HCT116 (cell line): ENCODE data around the gene ZBTB24. TPM values are rescaled to one million over a fixed set of nuclear protein-coding genes. Genes with fewer than 3 reads are reported as not detected.

Source experiments
- ATAC-seq: fragments of 200-7000 bp; cut with Tn5 transposase; 2 replicates; pipeline ENCODE4 v1.9.1; 2020; ENCODE audit warnings: mild to moderate bottlenecking, moderate library complexity
- BruUV-seq: library from RNA; stranded (reverse); fragments of 400-500 nt; replicated peaks from 2 replicates; lab custom pipeline; 2021; lab: Mats Ljungman, UMichigan
- CTCF ChIA-PET: fragments of 300-600 bp; sonication (Branson Sonifier 250); formaldehyde crosslinking; loops from one replicate; lab custom pipeline; 2021; ENCODE audit warnings: antibody characterized with exemption; lab: Charles Lee
- POLR2A ChIA-PET: fragments of 300-600, 350-600 bp; sonication (Branson Sonifier 250); formaldehyde crosslinking; loops from one replicate; lab custom pipeline; 2021; ENCODE audit warnings: antibody characterized with exemption; lab: Charles Lee
- RAD21 ChIA-PET, 2 experiments: fragments of 300-600 bp; sonication (Branson Sonifier 250); formaldehyde crosslinking; loops; one replicate each; lab custom pipeline; 2023; ENCODE audit warnings: low total read pairs in 2 of 2; ENCODE audit not compliant: uncharacterized antibody in 2 of 2, unreplicated experiment in 2 of 2, low non-redundant PET in 1 of 2; lab: Charles Lee
- DNase-seq: peaks from one replicate; pipeline ENCODE4 v3.0.0-alpha.2; 2010; ENCODE audit warnings: low read depth, low spot score
- H2AFZ ChIP-seq: fragments of 200-600 bp; shearing (Covaris generic), sonication (generic); 2 replicates; pipeline ENCODE4 v1.6.1; 2017; ENCODE audit warnings: low read depth, mixed run types, mixed read lengths, antibody characterized with exemption, low read length; ENCODE audit not compliant: poor library complexity, severe bottlenecking
- H3K27ac ChIP-seq: 2 replicates; pipeline ENCODE4 v1.5.1; 2012; ENCODE audit warnings: low read depth, low read length
- H3K27me3 ChIP-seq: fragments of 200-600 bp; sonication (generic); 2 replicates; pipeline ENCODE4 v1.6.1; 2016; ENCODE audit warnings: mixed run types, low read length, mixed read lengths; ENCODE audit not compliant: insufficient read depth
- H3K36me3 ChIP-seq, 2 experiments: fragments of 200-500 bp in 1 of 2; fragments of 200-600 bp in 1 of 2; sonication (Bioruptor generic) in 1 of 2; sonication (generic) in 1 of 2; 2 replicates each; pipeline versions ENCODE4 v1.5.1 to v1.6.1; 2014 to 2016; ENCODE audit warnings: low read length in 2 of 2, inconsistent platforms in 1 of 2, mixed read lengths in 1 of 2, mixed run types in 1 of 2; ENCODE audit not compliant: insufficient read depth in 2 of 2, control insufficient read depth in 1 of 2
- H3K4me1 ChIP-seq, 2 experiments: fragments of 200-600 bp in 1 of 2; sonication (generic) in 1 of 2; 2 replicates each; pipeline versions ENCODE4 v1.5.1 to v1.6.1; 2012 to 2017; ENCODE audit warnings: low read length in 2 of 2, inconsistent platforms in 1 of 2, mild to moderate bottlenecking in 1 of 2, mixed read lengths in 1 of 2, mixed run types in 1 of 2, moderate library complexity in 1 of 2; ENCODE audit not compliant: insufficient read depth in 2 of 2, control insufficient read depth in 1 of 2
- H3K4me2 ChIP-seq: fragments of 200-600 bp; sonication (generic); 2 replicates; pipeline ENCODE4 v1.6.1; 2017; ENCODE audit warnings: mixed run types, low read length, mixed read lengths
- H3K4me3 ChIP-seq, 2 experiments: fragments of 200-600 bp in 1 of 2; sonication (generic) in 1 of 2; replicated peaks in 1 of 2; 2 replicates each; pipeline ENCODE4 v1.5.1; 2011 to 2016; ENCODE audit warnings: low read length in 2 of 2, control low read depth in 1 of 2, low read depth in 1 of 2, mild to moderate bottlenecking in 1 of 2, mixed read lengths in 1 of 2, mixed run types in 1 of 2
- H3K79me2 ChIP-seq: fragments of 200-600 bp; sonication (generic); 2 replicates; pipeline ENCODE4 v1.6.1; 2017; ENCODE audit warnings: mild to moderate bottlenecking, mixed run types, low read length, moderate library complexity, mixed read lengths; ENCODE audit not compliant: insufficient read depth
- H3K9ac ChIP-seq: fragments of 200-600 bp; sonication (generic); 2 replicates; pipeline ENCODE4 v1.6.1; 2016; ENCODE audit warnings: low read length, mixed read lengths
- H3K9me2 ChIP-seq: fragments of 200-600 bp; sonication (generic), shearing (Covaris generic); 2 replicates; pipeline ENCODE4 v1.6.1; 2017; ENCODE audit warnings: mixed run types, mild to moderate bottlenecking, moderate library complexity; ENCODE audit not compliant: insufficient read depth
- H3K9me3 ChIP-seq, 2 experiments: fragments of 200-500 bp in 1 of 2; fragments of 200-600 bp in 1 of 2; sonication (Bioruptor generic) in 1 of 2; sonication (generic) in 1 of 2; 2 replicates each; pipeline ENCODE4 v1.6.1; 2014 to 2017; ENCODE audit warnings: low read length in 2 of 2, mixed read lengths in 2 of 2, inconsistent platforms in 1 of 2, low read depth in 1 of 2, mild to moderate bottlenecking in 1 of 2, mixed run types in 1 of 2, moderate library complexity in 1 of 2; ENCODE audit not compliant: control insufficient read depth in 1 of 2, insufficient read depth in 1 of 2
- H4K20me1 ChIP-seq: fragments of 200-600 bp; sonication (generic), shearing (Covaris generic); 2 replicates; pipeline ENCODE4 v1.6.1; 2017; ENCODE audit warnings: mixed run types, mild to moderate bottlenecking, moderate library complexity; ENCODE audit not compliant: insufficient read depth
- EGR1 ChIP-seq: IDR thresholded peaks from 2 replicates; pipeline ENCODE4 v1.6.1; 2012; ENCODE audit warnings: low read depth
- EZH2 ChIP-seq: fragments of 200-600 bp; sonication (generic); IDR thresholded peaks from 2 replicates; pipeline ENCODE4 v1.6.1; 2017; ENCODE audit warnings: antibody characterized with exemption, mixed run types
- FOSL1 ChIP-seq: IDR thresholded peaks from 2 replicates; pipeline ENCODE4 v1.6.1; 2012; ENCODE audit warnings: low read depth
- JUND ChIP-seq: IDR thresholded peaks from 2 replicates; pipeline ENCODE4 v1.6.1; 2012
- MAX ChIP-seq: IDR thresholded peaks from 2 replicates; pipeline ENCODE4 v1.6.1; 2012
- POLR2A ChIP-seq: IDR thresholded peaks from 2 replicates; pipeline ENCODE4 v1.7.0; 2011; ENCODE audit warnings: borderline replicate concordance; ENCODE audit not compliant: insufficient read depth, insufficient read length; ENCODE audit errors: extremely low read depth
- POLR2AphosphoS5 ChIP-seq: IDR thresholded peaks from 2 replicates; pipeline ENCODE4 v1.6.1; 2011; ENCODE audit warnings: mild to moderate bottlenecking, low read depth, low read length, moderate library complexity
- RAD21 ChIP-seq: IDR thresholded peaks from 2 replicates; pipeline ENCODE4 v1.6.1; 2012; ENCODE audit warnings: low read depth, mild to moderate bottlenecking
- REST ChIP-seq: IDR thresholded peaks from 2 replicates; pipeline ENCODE4 v1.6.1; 2012; ENCODE audit warnings: low read depth
- SIN3A ChIP-seq: IDR thresholded peaks from 2 replicates; pipeline ENCODE4 v1.6.1; 2012; ENCODE audit warnings: low read depth
- SP1 ChIP-seq: IDR thresholded peaks from 2 replicates; pipeline ENCODE4 v1.6.1; 2012; ENCODE audit warnings: low read depth
- SRF ChIP-seq: IDR thresholded peaks from 2 replicates; pipeline ENCODE4 v1.6.1; 2012; ENCODE audit warnings: low read depth
- TCF7L2 ChIP-seq: IDR thresholded peaks from 2 replicates; pipeline ENCODE4 v1.7.0; 2011; ENCODE audit warnings: borderline replicate concordance, inconsistent platforms; ENCODE audit not compliant: insufficient read depth, insufficient read length; ENCODE audit errors: extremely low read depth
- YY1 ChIP-seq: IDR thresholded peaks from 2 replicates; pipeline ENCODE4 v1.6.1; 2011; ENCODE audit warnings: low read length, low read depth, moderate library complexity, mild to moderate bottlenecking; ENCODE audit not compliant: insufficient replicate concordance; ENCODE audit errors: extremely low read depth
- ZBTB33 ChIP-seq: IDR thresholded peaks from 2 replicates; pipeline ENCODE4 v1.6.1; 2011; ENCODE audit warnings: mild to moderate bottlenecking, low read length, moderate library complexity; ENCODE audit not compliant: insufficient replicate concordance; ENCODE audit errors: extremely low read depth
- ZFX ChIP-seq: fragments of 450-650 bp; IDR thresholded peaks from 2 replicates; pipeline ENCODE4 v1.6.1; 2017
- intact Hi-C: fragments of 100-400 bp; cut with micrococcal nuclease; formaldehyde crosslinking; loops from 2 replicates; pipeline ENCODE4 v1.10.0; 2022
- total RNA-seq: library from RNA; stranded (reverse); gene quantifications from one replicate; pipeline ENCODE4 v1.2.1, GENCODE V29; 2021; ENCODE audit not compliant: unreplicated experiment
- TF ChIP-seq, protein P1 (sequence below), 3 experiments: fragments of 200-600 bp in 1 of 3; sonication (generic) in 1 of 3; IDR thresholded peaks in 2 of 3; conservative IDR thresholded peaks in 1 of 3; 2 replicates each; pipeline ENCODE4 v1.5.1; 2012 to 2017; ENCODE audit warnings: low read depth in 2 of 3, low read length in 2 of 3, antibody characterized with exemption in 1 of 3, borderline replicate concordance in 1 of 3, control low read depth in 1 of 3, mild to moderate bottlenecking in 1 of 3, mixed read lengths in 1 of 3, mixed run types in 1 of 3, moderate library complexity in 1 of 3; ENCODE audit not compliant: insufficient read depth in 1 of 3
- TF ChIP-seq, protein P2 (sequence below): IDR thresholded peaks from 2 replicates; pipeline ENCODE4 v1.6.1; 2012

ZBTB24 gene
- total RNA-seq, 1 experiment from 2014 or later: 11.3 TPM

- no peak overlapping the region for H3K4me3 ChIP-seq
- H4K20me1 ChIP-seq: no peaks in the 10 kb centered on the region
- no peak overlapping the region for H3K4me2 ChIP-seq
- ChIA-PET CTCF (no interaction called here), RAD21 (no interaction called here), POLR2A (no interaction called here)
- no peaks in the 10 kb centered on the region for H3K36me3 ChIP-seq
- H3K4me1 ChIP-seq: no peaks in the 10 kb centered on the region
- H3K9me3 ChIP-seq: no peaks in the 10 kb centered on the region
- no peak overlapping the region for H2AFZ ChIP-seq
- H3K27me3 ChIP-seq: no peaks in the 10 kb centered on the region
- no peak overlapping the region for H3K9ac ChIP-seq
- DNase-seq: no peak
- no TSS peak for BruUV-seq
- TF ChIP-seq SP1 (no peak), EGR1 (no peak), FOSL1 (no peak), ZBTB33 (no peak), REST (no peak), ZFX (no peak), EZH2 (no peak), SRF (no peak), JUND (no peak), TCF7L2 (no peak), SIN3A (no peak), RAD21 (no peak), YY1 (no peak), POLR2A (no peak), MAX (no peak), POLR2AphosphoS5 (no peak)
- TF ChIP-seq, protein P1, sequence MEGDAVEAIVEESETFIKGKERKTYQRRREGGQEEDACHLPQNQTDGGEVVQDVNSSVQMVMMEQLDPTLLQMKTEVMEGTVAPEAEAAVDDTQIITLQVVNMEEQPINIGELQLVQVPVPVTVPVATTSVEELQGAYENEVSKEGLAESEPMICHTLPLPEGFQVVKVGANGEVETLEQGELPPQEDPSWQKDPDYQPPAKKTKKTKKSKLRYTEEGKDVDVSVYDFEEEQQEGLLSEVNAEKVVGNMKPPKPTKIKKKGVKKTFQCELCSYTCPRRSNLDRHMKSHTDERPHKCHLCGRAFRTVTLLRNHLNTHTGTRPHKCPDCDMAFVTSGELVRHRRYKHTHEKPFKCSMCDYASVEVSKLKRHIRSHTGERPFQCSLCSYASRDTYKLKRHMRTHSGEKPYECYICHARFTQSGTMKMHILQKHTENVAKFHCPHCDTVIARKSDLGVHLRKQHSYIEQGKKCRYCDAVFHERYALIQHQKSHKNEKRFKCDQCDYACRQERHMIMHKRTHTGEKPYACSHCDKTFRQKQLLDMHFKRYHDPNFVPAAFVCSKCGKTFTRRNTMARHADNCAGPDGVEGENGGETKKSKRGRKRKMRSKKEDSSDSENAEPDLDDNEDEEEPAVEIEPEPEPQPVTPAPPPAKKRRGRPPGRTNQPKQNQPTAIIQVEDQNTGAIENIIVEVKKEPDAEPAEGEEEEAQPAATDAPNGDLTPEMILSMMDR (IDR thresholded peaks at IDR 0.05 in 2 of 3, conservative IDR thresholded peaks at IDR 0.05 in 1 of 3; ENCODE audit: borderline replicate concordance in 1 of 3, insufficient read depth in 1 of 3, low read depth in 2 of 3, low read length in 2 of 3): no peak
- TF ChIP-seq, protein P2, sequence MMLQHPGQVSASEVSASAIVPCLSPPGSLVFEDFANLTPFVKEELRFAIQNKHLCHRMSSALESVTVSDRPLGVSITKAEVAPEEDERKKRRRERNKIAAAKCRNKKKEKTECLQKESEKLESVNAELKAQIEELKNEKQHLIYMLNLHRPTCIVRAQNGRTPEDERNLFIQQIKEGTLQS: no peak
- no peaks in the 10 kb centered on the region for H3K79me2 ChIP-seq
- intact Hi-C loops: no loop called here
- H3K9me2 ChIP-seq: no peaks in the 10 kb centered on the region
- no peak for ATAC-seq
- H3K27ac ChIP-seq: no peak overlapping the region
These were observed 48.4 kb upstream of the ZBTB24 start for GRCh38 chr6:109531446-109531845.
